WTC11 (cell line): ENCODE results near the gene TNS3. TPM values are rescaled to one million over a fixed set of nuclear protein-coding genes. Genes with fewer than 3 reads are reported as not detected.

Experiments used
- ATAC-seq: fragments of 200-7000 bp; cut with Tn5 transposase; 2 replicates; pipeline ENCODE4 v1.10.0; 2021; ENCODE audit warnings: mild to moderate bottlenecking, moderate library complexity
- CTCF ChIA-PET: fragments of 300-600 bp; sonication (Branson Sonifier 250); formaldehyde crosslinking; loops from one replicate; lab custom pipeline; 2021; ENCODE audit warnings: antibody characterized with exemption; lab: Charles Lee
- POLR2A ChIA-PET: fragments of 350-600 bp; sonication (Branson Sonifier 250); formaldehyde crosslinking; loops from one replicate; lab custom pipeline; 2021; ENCODE audit warnings: antibody characterized with exemption; lab: Charles Lee
- DNase-seq: peaks from one replicate; pipeline ENCODE4 v3.0.0; 2021; ENCODE audit warnings: low spot score
- H3K27ac Mint-ChIP-seq: 2 replicates; pipeline ENCODE4 v1.8.0; 2021; ENCODE audit warnings: mixed read lengths
- H3K27me3 Mint-ChIP-seq: 2 replicates; pipeline ENCODE4 v1.8.0; 2021; ENCODE audit warnings: low read depth, mild to moderate bottlenecking, moderate library complexity, mixed read lengths
- H3K36me3 Mint-ChIP-seq: 2 replicates; pipeline ENCODE4 v1.8.0; 2021; ENCODE audit warnings: mixed read lengths
- H3K4me1 Mint-ChIP-seq: 2 replicates; pipeline ENCODE4 v1.8.0; 2022; ENCODE audit warnings: mixed read lengths
- H3K4me3 Mint-ChIP-seq: 2 replicates; pipeline ENCODE4 v1.8.0; 2021; ENCODE audit warnings: mild to moderate bottlenecking, moderate library complexity, mixed read lengths
- H3K9me3 Mint-ChIP-seq: 2 replicates; pipeline ENCODE4 v1.8.0; 2021; ENCODE audit warnings: mixed read lengths
- ELF4 ChIP-seq: sonication (generic); formaldehyde crosslinking; IDR thresholded peaks from 2 replicates; pipeline ENCODE4 v1.8.1; 2022; ENCODE audit warnings: low read depth, mild to moderate bottlenecking, moderate library complexity, missing genetic modification reagents
- ETV6 ChIP-seq: sonication (generic); formaldehyde crosslinking; IDR thresholded peaks from 2 replicates; pipeline ENCODE4 v1.8.1; 2022; ENCODE audit warnings: mild to moderate bottlenecking, missing genetic modification reagents
- FOXP4 ChIP-seq: sonication (generic); formaldehyde crosslinking; IDR thresholded peaks from 2 replicates; pipeline ENCODE4 v1.8.0; 2022; ENCODE audit warnings: mild to moderate bottlenecking, missing genetic modification reagents
- MXD4 ChIP-seq: fragments of 250-450 bp; sonication (Bioruptor Pico); IDR thresholded peaks from 2 replicates; pipeline ENCODE4 v1.8.0; 2021; ENCODE audit warnings: mild to moderate bottlenecking, moderate library complexity, borderline replicate concordance
- NFE2L1 ChIP-seq: sonication (generic); formaldehyde crosslinking; IDR thresholded peaks from 2 replicates; pipeline ENCODE4 v1.8.1; 2023; ENCODE audit warnings: missing genetic modification reagents
- SMAD3 ChIP-seq: sonication (generic); formaldehyde crosslinking; IDR thresholded peaks from 2 replicates; pipeline ENCODE4 v1.8.0; 2022; ENCODE audit warnings: missing genetic modification reagents, mild to moderate bottlenecking, borderline replicate concordance
- TCF7 ChIP-seq: sonication (generic); formaldehyde crosslinking; IDR thresholded peaks from 2 replicates; pipeline ENCODE4 v1.8.0; 2022; ENCODE audit warnings: mild to moderate bottlenecking, low read depth, missing genetic modification reagents, moderate library complexity
- ZBTB21 ChIP-seq: sonication (generic); formaldehyde crosslinking; IDR thresholded peaks from 2 replicates; pipeline ENCODE4 v1.8.1; 2023; ENCODE audit warnings: mild to moderate bottlenecking, missing genetic modification reagents, borderline replicate concordance
- ZNF219 ChIP-seq: sonication (generic); formaldehyde crosslinking; IDR thresholded peaks from 2 replicates; pipeline ENCODE4 v1.8.0; 2023; ENCODE audit warnings: missing genetic modification reagents, mild to moderate bottlenecking, borderline replicate concordance
- ZNF232 ChIP-seq: sonication (generic); formaldehyde crosslinking; IDR thresholded peaks from 2 replicates; pipeline ENCODE4 v1.8.0; 2022; ENCODE audit warnings: mild to moderate bottlenecking, missing genetic modification reagents
- total RNA-seq: library from RNA; stranded (reverse); gene quantifications from 3 replicates; pipeline ENCODE4 v1.2.3, GENCODE V29; 2021
- TF ChIP-seq, protein P1 (sequence below): sonication (generic); formaldehyde crosslinking; IDR thresholded peaks from 2 replicates; pipeline ENCODE4 v1.8.1; 2022; ENCODE audit warnings: mild to moderate bottlenecking, missing genetic modification reagents, moderate library complexity, borderline replicate concordance
- TF ChIP-seq, protein P2 (sequence below): sonication (generic); formaldehyde crosslinking; IDR thresholded peaks from 2 replicates; pipeline ENCODE4 v1.8.1; 2023; ENCODE audit warnings: mild to moderate bottlenecking, moderate library complexity, missing genetic modification reagents
- TF ChIP-seq, protein P3 (sequence below): fragments of 250-450 bp; sonication (Bioruptor Pico); IDR thresholded peaks from 2 replicates; pipeline ENCODE4 v1.9.0; 2021; ENCODE audit warnings: moderate library complexity, mild to moderate bottlenecking, inconsistent platforms, borderline replicate concordance
- TF ChIP-seq, protein P4 (sequence below): sonication (generic); formaldehyde crosslinking; IDR thresholded peaks from 2 replicates; pipeline ENCODE4 v1.8.0; 2023; ENCODE audit warnings: missing genetic modification reagents
- TF ChIP-seq, protein P5 (sequence below): fragments of 250-450 bp; sonication (Bioruptor Pico); IDR thresholded peaks from 2 replicates; pipeline ENCODE4 v1.9.0; 2021; ENCODE audit warnings: mild to moderate bottlenecking

TNS3 gene
- total RNA-seq, 1 experiment from 2014 or later = 37.7 TPM

GRCh38 chr7:47391726-47392125 is 190.2 kb downstream of the TNS3 start (continued):
- TF ChIP-seq ZBTB21 = no peak
- TF ChIP-seq, protein P1, sequence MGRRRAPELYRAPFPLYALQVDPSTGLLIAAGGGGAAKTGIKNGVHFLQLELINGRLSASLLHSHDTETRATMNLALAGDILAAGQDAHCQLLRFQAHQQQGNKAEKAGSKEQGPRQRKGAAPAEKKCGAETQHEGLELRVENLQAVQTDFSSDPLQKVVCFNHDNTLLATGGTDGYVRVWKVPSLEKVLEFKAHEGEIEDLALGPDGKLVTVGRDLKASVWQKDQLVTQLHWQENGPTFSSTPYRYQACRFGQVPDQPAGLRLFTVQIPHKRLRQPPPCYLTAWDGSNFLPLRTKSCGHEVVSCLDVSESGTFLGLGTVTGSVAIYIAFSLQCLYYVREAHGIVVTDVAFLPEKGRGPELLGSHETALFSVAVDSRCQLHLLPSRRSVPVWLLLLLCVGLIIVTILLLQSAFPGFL (CRISPR knock-in tag) = no peak
- TF ChIP-seq, all 79 proteins: peak for 0

GRCh38 chr7:47390914-47391313 is 191.0 kb downstream of the TNS3 start:
- H3K4me3 Mint-ChIP-seq = no peak overlapping the region
- ChIA-PET POLR2A (no interaction called here), CTCF (no interaction called here)

DNA sequence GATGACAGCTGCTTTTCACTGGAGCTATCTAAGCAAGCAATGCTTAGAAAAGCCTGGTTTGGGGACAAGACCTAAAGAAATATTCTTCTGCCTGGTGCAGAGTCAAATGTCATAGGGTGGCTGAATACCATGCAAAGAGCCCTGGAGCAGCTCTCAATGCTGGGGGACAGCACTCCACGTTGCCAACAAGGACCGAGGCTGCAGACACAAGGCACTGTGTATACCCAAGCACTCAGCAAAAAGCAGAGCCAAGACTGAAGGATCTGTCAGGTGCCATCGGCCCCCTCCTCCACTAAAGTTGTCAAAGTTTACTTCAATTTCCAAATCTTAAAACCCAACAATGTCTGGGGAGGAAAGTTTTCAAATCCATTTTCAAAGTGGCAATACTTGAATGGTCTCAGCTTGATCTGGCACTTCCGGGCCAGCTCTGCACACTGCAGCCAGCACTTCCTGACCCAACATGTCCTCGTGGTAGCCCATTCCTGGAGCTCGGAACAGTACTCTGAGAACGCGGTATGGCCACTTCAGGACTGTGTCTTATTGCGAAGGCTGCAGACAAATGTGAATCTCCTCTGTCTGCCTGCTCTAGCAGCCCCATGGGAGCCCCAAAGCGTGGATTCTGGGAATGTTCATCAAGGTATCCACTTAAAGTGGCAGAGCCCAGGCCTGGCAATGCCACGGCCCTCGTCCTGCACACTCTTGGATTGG is 191.8 kb downstream of the TNS3 start:
- H3K4me1 Mint-ChIP-seq = no peaks in the 10 kb centered on the region
- no peak for ATAC-seq
- no peak overlapping the region for H3K4me3 Mint-ChIP-seq
- peaks cover 1% of the 10 kb centered on the region; the same call in 1 of the 2 replicates for H3K36me3 Mint-ChIP-seq
- CTCF ChIA-PET = no interaction called here
- no peak for TF ChIP-seq ZNF232
- no peak for TF ChIP-seq ZNF219 (CRISPR knock-in tag)
- no peak for TF ChIP-seq SMAD3
- no peak for TF ChIP-seq TCF7
- no peak for TF ChIP-seq ELF4 (CRISPR knock-in tag)
- TF ChIP-seq, protein P2, sequence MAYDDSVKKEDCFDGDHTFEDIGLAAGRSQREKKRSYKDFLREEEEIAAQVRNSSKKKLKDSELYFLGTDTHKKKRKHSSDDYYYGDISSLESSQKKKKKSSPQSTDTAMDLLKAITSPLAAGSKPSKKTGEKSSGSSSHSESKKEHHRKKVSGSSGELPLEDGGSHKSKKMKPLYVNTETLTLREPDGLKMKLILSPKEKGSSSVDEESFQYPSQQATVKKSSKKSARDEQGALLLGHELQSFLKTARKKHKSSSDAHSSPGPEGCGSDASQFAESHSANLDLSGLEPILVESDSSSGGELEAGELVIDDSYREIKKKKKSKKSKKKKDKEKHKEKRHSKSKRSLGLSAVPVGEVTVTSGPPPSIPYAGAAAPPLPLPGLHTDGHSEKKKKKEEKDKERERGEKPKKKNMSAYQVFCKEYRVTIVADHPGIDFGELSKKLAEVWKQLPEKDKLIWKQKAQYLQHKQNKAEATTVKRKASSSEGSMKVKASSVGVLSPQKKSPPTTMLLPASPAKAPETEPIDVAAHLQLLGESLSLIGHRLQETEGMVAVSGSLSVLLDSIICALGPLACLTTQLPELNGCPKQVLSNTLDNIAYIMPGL (CRISPR knock-in tag) = no peak
- TF ChIP-seq, protein P3, sequence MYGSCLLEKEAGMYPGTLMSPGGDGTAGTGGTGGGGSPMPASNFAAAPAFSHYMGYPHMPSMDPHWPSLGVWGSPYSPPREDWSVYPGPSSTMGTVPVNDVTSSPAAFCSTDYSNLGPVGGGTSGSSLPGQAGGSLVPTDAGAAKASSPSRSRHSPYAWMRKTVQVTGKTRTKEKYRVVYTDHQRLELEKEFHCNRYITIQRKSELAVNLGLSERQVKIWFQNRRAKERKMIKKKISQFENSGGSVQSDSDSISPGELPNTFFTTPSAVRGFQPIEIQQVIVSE (CRISPR knock-in tag) = no peak
- no peak for TF ChIP-seq MXD4
- POLR2A ChIA-PET = no interaction called here
- no peak for DNase-seq
- H3K9me3 Mint-ChIP-seq = no peaks in the 10 kb centered on the region
- no peak overlapping the region for H3K27ac Mint-ChIP-seq
- H3K27me3 Mint-ChIP-seq = no peaks in the 10 kb centered on the region

More at GRCh38 chr7:47390914-47391313, 191.0 kb downstream of the TNS3 start:
- no peak overlapping the region for H3K27ac Mint-ChIP-seq
- no peaks in the 10 kb centered on the region for H3K27me3 Mint-ChIP-seq
- ATAC-seq (no peak), DNase-seq (no peak)
- no peaks in the 10 kb centered on the region for H3K4me1 Mint-ChIP-seq
- peaks cover 6% of the 10 kb centered on the region; the same call in 1 of the 2 replicates for H3K36me3 Mint-ChIP-seq
- no peaks in the 10 kb centered on the region for H3K9me3 Mint-ChIP-seq
- no peak for TF ChIP-seq FOXP4 (CRISPR knock-in tag)
- TF ChIP-seq NFE2L1 = no peak
- no peak for TF ChIP-seq ETV6 (CRISPR knock-in tag)
- no peak for TF ChIP-seq ZNF232
- TF ChIP-seq, protein P4, sequence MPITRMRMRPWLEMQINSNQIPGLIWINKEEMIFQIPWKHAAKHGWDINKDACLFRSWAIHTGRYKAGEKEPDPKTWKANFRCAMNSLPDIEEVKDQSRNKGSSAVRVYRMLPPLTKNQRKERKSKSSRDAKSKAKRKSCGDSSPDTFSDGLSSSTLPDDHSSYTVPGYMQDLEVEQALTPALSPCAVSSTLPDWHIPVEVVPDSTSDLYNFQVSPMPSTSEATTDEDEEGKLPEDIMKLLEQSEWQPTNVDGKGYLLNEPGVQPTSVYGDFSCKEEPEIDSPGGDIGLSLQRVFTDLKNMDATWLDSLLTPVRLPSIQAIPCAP (CRISPR knock-in tag) = no peak
- TF ChIP-seq, protein P5, sequence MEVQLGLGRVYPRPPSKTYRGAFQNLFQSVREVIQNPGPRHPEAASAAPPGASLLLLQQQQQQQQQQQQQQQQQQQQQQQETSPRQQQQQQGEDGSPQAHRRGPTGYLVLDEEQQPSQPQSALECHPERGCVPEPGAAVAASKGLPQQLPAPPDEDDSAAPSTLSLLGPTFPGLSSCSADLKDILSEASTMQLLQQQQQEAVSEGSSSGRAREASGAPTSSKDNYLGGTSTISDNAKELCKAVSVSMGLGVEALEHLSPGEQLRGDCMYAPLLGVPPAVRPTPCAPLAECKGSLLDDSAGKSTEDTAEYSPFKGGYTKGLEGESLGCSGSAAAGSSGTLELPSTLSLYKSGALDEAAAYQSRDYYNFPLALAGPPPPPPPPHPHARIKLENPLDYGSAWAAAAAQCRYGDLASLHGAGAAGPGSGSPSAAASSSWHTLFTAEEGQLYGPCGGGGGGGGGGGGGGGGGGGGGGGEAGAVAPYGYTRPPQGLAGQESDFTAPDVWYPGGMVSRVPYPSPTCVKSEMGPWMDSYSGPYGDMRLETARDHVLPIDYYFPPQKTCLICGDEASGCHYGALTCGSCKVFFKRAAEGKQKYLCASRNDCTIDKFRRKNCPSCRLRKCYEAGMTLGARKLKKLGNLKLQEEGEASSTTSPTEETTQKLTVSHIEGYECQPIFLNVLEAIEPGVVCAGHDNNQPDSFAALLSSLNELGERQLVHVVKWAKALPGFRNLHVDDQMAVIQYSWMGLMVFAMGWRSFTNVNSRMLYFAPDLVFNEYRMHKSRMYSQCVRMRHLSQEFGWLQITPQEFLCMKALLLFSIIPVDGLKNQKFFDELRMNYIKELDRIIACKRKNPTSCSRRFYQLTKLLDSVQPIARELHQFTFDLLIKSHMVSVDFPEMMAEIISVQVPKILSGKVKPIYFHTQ (CRISPR knock-in tag) = no peak
